HepG2 (cell line): ENCODE results near the gene BTBD19. TPM values are rescaled to one million over a fixed set of nuclear protein-coding genes. Genes with fewer than 3 reads are reported as not detected.
A peak's percentile ranks its signal among the peaks of the same experiment; 100 is the strongest.

ENCODE experiments used
- ARID3A ChIP-seq: IDR thresholded peaks from 2 replicates; pipeline ENCODE4 v1.6.1; 2012; ENCODE audit warnings: low read depth, low read length, improper control_type of control experiment
- KIAA2018 ChIP-seq: sonication (generic); formaldehyde crosslinking; IDR thresholded peaks from 2 replicates; pipeline ENCODE4 v1.5.0; 2020; ENCODE audit warnings: mild to moderate bottlenecking, missing genetic modification reagents, borderline replicate concordance
- MBNL3 ChIP-seq: fragments of 250-450 bp; sonication (Bioruptor Pico); conservative IDR thresholded peaks from 2 replicates; pipeline ENCODE4 v1.8.0; 2022; ENCODE audit warnings: mild to moderate bottlenecking, inconsistent platforms
- NR2F2 ChIP-seq: IDR thresholded peaks from 2 replicates; pipeline ENCODE4 v1.6.1; 2012; ENCODE audit warnings: low read depth, inconsistent platforms, borderline replicate concordance
- PATZ1 ChIP-seq: sonication (generic); formaldehyde crosslinking; IDR thresholded peaks from 2 replicates; pipeline ENCODE4 v1.4.0; 2020; ENCODE audit warnings: missing genetic modification reagents
- SKIL ChIP-seq: sonication (generic); formaldehyde crosslinking; IDR thresholded peaks from 2 replicates; pipeline ENCODE4 v1.8.0; 2022; ENCODE audit warnings: missing genetic modification reagents, mild to moderate bottlenecking, moderate library complexity, borderline replicate concordance
- SRF ChIP-seq: IDR thresholded peaks from 2 replicates; pipeline ENCODE4 v1.6.1; 2011; ENCODE audit warnings: mild to moderate bottlenecking, low read depth, low read length, moderate library complexity
- STAG1 ChIP-seq: sonication (generic); formaldehyde crosslinking; IDR thresholded peaks from 2 replicates; pipeline ENCODE4 v1.4.0; 2020; ENCODE audit warnings: missing genetic modification reagents
- TOPORS ChIP-seq: sonication (generic); formaldehyde crosslinking; IDR thresholded peaks from 2 replicates; pipeline ENCODE4 v1.8.0; 2023; ENCODE audit warnings: mild to moderate bottlenecking, missing genetic modification reagents
- ZBTB7B ChIP-seq: sonication (generic); formaldehyde crosslinking; IDR thresholded peaks from 2 replicates; pipeline ENCODE4 v1.4.0; 2020; ENCODE audit warnings: missing genetic modification reagents
- ZKSCAN5 ChIP-seq: sonication (generic); formaldehyde crosslinking; IDR thresholded peaks from 2 replicates; pipeline ENCODE4 v1.5.1; 2020; ENCODE audit warnings: mild to moderate bottlenecking, missing genetic modification reagents
- ZMYM3 ChIP-seq: sonication (generic); formaldehyde crosslinking; IDR thresholded peaks from 2 replicates; pipeline ENCODE4 v1.5.1; 2020; ENCODE audit warnings: mild to moderate bottlenecking, missing genetic modification reagents
- ZNF414 ChIP-seq: sonication (generic); formaldehyde crosslinking; IDR thresholded peaks from 2 replicates; pipeline ENCODE4 v1.5.0; 2020; ENCODE audit warnings: missing genetic modification reagents
- polyA plus RNA-seq, 8 experiments: library from polyadenylated mRNA; depleted of rRNA in 3 of 8; stranded (reverse) in 7 of 8; unstranded in 1 of 8; fragments of >200 nt; fragmentation: Illumina TruSeq in 4 of 8; extraction: Trizol in 4 of 8; gene quantifications; 2 replicates each; pipeline versions ENCODE4 v1.2.1 to v1.2.3, GENCODE V29; 2011 to 2016; ENCODE audit warnings: low read depth in 4 of 8, missing spikeins in 1 of 8, mixed read lengths in 1 of 8; ENCODE audit not compliant: insufficient read depth in 1 of 8
- total RNA-seq, 5 experiments: library from RNA; depleted of rRNA; stranded (reverse); fragments of >200 nt; fragmentation: Illumina TruSeq; extraction: Trizol; gene quantifications; 2 replicates each; pipeline ENCODE4 v1.2.3, GENCODE V29; 2016; ENCODE audit warnings: low read depth in 1 of 5

The BTBD19 gene
- total and polyA plus RNA-seq, 2 of the 13 experiments (the other 11 are each of a cell fraction or from before 2014, with no cell fraction given), result 2.7 to 6.7 TPM

- TF ChIP-seq ZNF414 (0 out of 2 replicates have a peak, but pooled peaks have one; percentile 46), ZKSCAN5 (CRISPR knock-in tag) (no peak), SRF (no peak), MBNL3 (no peak), SKIL (no peak), STAG1 (CRISPR knock-in tag) (no peak), TOPORS (CRISPR knock-in tag) (no peak), ZBTB7B (CRISPR knock-in tag) (peak; percentile 85), NR2F2 (no peak), PATZ1 (CRISPR knock-in tag) (peak; percentile 92), KIAA2018 (no peak), ARID3A (no peak), ZMYM3 (CRISPR knock-in tag) (peak; percentile 24; the same call in 1 of the 2 replicates)
These were observed 24.0 kb upstream of the BTBD19 start (continued) for GRCh38 chr1:44784094-44785028.
